ENCODE results near the gene KCNQ1.

The KCNQ1 gene

DNA sequence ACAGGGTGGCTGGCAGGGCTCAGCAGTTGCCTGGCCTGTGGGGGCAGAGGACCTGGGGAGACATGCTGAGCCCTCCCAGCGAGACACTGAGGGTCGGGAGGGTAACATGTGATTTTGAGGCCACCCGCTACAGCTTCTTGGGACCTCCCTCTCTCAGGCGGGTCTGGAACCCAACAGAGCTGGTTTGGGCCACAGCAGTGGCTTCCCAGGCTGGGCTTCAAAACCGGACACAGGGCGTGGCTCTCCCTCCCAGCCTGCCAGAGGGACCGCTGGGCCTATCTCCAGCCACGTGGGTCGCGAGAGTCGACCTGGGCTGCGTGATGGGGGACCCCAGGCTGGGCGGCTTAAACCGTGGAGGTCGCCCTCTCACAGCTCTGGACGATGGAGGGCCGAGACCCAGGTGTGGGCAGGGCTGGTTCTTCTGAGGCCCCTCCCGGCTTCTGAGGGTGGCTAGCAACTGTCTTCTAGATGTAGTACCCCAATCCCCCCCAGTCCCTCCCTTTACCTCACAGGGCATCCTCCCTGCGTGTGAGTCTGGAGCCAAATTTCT is 91.7 kb downstream of the KCNQ1 start:
- H3K4me3 ChIP-seq (ENCODE audit: low read depth, low read length, poor library complexity, severe bottlenecking), result no peak overlapping the region
- no peaks in the 10 kb centered on the region for H3K4me1 ChIP-seq (ENCODE audit: insufficient read depth, low read length, severe bottlenecking)
- no peak for TF ChIP-seq EZH2 (IDR thresholded peaks at IDR 0.05; ENCODE audit: borderline replicate concordance, low read length)
- TF ChIP-seq, protein P1, sequence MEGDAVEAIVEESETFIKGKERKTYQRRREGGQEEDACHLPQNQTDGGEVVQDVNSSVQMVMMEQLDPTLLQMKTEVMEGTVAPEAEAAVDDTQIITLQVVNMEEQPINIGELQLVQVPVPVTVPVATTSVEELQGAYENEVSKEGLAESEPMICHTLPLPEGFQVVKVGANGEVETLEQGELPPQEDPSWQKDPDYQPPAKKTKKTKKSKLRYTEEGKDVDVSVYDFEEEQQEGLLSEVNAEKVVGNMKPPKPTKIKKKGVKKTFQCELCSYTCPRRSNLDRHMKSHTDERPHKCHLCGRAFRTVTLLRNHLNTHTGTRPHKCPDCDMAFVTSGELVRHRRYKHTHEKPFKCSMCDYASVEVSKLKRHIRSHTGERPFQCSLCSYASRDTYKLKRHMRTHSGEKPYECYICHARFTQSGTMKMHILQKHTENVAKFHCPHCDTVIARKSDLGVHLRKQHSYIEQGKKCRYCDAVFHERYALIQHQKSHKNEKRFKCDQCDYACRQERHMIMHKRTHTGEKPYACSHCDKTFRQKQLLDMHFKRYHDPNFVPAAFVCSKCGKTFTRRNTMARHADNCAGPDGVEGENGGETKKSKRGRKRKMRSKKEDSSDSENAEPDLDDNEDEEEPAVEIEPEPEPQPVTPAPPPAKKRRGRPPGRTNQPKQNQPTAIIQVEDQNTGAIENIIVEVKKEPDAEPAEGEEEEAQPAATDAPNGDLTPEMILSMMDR (IDR thresholded peaks at IDR 0.05; ENCODE audit: low read length), result no peak
- H3K27me3 ChIP-seq (ENCODE audit: insufficient read depth, low read length), result peaks cover 9% of the 10 kb centered on the region; the same call in 1 of the 2 replicates
- H3K9me2 ChIP-seq (ENCODE audit: low read depth, low read length), result no peaks in the 10 kb centered on the region
- no peak overlapping the region for H3K27ac ChIP-seq (ENCODE audit: low read depth, low read length, poor library complexity, severe bottlenecking)
- no peak overlapping the region for H3K9ac ChIP-seq (ENCODE audit: low read length)
- H2AFZ ChIP-seq (ENCODE audit: low read length), result no peak overlapping the region
- H3F3A ChIP-seq (ENCODE audit: insufficient read depth, low read length), result no peaks in the 10 kb centered on the region
- H3K9me3 ChIP-seq (ENCODE audit: low read length), result no peaks in the 10 kb centered on the region
- no peaks in the 10 kb centered on the region for H4K20me1 ChIP-seq (ENCODE audit: insufficient read depth, low read length)
- no peak overlapping the region for H3K4me2 ChIP-seq (ENCODE audit: low read length)
- no peaks in the 10 kb centered on the region for H3K36me3 ChIP-seq (ENCODE audit: insufficient read depth, low read length)
- H3K79me2 ChIP-seq (ENCODE audit: insufficient read depth, low read length), result no peaks in the 10 kb centered on the region

DNA sequence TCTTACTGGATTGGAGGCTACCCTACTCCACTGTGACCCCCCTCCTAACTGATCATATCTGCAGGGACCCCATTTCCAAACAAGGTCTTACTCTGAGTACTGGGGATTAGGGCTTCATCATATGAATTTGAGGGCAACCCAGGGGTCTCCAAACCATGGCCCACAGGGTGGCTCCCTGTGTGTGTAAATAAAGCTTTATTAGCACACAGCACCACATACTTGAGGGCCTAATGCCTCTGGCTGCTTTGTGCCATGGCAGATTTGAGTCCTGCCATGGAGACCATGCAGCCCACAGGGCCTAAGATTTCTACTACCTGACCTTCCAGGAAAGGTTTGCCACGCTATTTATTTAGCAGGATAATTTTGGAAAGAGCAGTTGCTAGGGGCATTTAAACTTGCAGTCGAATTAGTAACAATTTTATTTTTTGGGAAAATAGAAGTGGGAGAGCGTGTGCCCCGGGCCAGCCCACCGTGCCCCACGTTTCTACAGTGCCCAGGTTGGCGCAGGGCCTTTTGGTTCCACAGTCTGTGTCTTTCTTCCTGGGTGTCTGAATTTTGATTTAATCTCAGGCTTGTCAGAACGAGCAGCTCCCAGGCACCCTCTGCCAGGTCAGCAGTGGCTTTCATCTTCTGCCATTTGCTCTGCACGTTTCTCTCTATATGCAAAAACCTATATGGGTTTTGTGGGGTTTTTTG is 92.3 kb downstream of the KCNQ1 start:
- Histone ChIP-seq H3K4me1 (ENCODE audit: insufficient read depth, low read length, severe bottlenecking) (no peaks in the 10 kb centered on the region), H3K4me3 (ENCODE audit: low read depth, low read length, poor library complexity, severe bottlenecking) (no peak overlapping the region), H3K9me3 (ENCODE audit: low read length) (no peaks in the 10 kb centered on the region), H4K20me1 (ENCODE audit: insufficient read depth, low read length) (no peaks in the 10 kb centered on the region), H3K27ac (ENCODE audit: low read depth, low read length, poor library complexity, severe bottlenecking) (no peak overlapping the region), H3F3A (ENCODE audit: insufficient read depth, low read length) (no peaks in the 10 kb centered on the region), H3K4me2 (ENCODE audit: low read length) (no peak overlapping the region), H3K79me2 (ENCODE audit: insufficient read depth, low read length) (no peaks in the 10 kb centered on the region), H3K9me2 (ENCODE audit: low read depth, low read length) (no peaks in the 10 kb centered on the region), H3K27me3 (ENCODE audit: insufficient read depth, low read length) (peaks cover 9% of the 10 kb centered on the region; the same call in 1 of the 2 replicates), H3K9ac (ENCODE audit: low read length) (no peak overlapping the region), H2AFZ (ENCODE audit: low read length) (no peak overlapping the region), H3K36me3 (ENCODE audit: insufficient read depth, low read length) (no peaks in the 10 kb centered on the region)
- TF ChIP-seq EZH2 (IDR thresholded peaks at IDR 0.05; ENCODE audit: borderline replicate concordance, low read length), result no peak
- TF ChIP-seq, protein P1 (IDR thresholded peaks at IDR 0.05; ENCODE audit: low read length), result no peak

- no peak overlapping the region for H2AFZ ChIP-seq (ENCODE audit: low read length)
- no peak overlapping the region for H3K27ac ChIP-seq (ENCODE audit: low read depth, low read length, poor library complexity, severe bottlenecking)
- H3K9me2 ChIP-seq (ENCODE audit: low read depth, low read length), result no peaks in the 10 kb centered on the region
- TF ChIP-seq, protein P1 (IDR thresholded peaks at IDR 0.05; ENCODE audit: low read length), result no peak
- TF ChIP-seq EZH2 (IDR thresholded peaks at IDR 0.05; ENCODE audit: borderline replicate concordance, low read length), result no peak
- no peak overlapping the region for H3K9ac ChIP-seq (ENCODE audit: low read length)
- H3K4me1 ChIP-seq (ENCODE audit: insufficient read depth, low read length, severe bottlenecking), result no peaks in the 10 kb centered on the region
- H4K20me1 ChIP-seq (ENCODE audit: insufficient read depth, low read length), result no peaks in the 10 kb centered on the region
- H3F3A ChIP-seq (ENCODE audit: insufficient read depth, low read length), result no peaks in the 10 kb centered on the region
- H3K79me2 ChIP-seq (ENCODE audit: insufficient read depth, low read length), result no peaks in the 10 kb centered on the region
- H3K36me3 ChIP-seq (ENCODE audit: insufficient read depth, low read length), result no peaks in the 10 kb centered on the region
- H3K9me3 ChIP-seq (ENCODE audit: low read length), result no peaks in the 10 kb centered on the region
- H3K4me3 ChIP-seq (ENCODE audit: low read depth, low read length, poor library complexity, severe bottlenecking), result no peak overlapping the region
- H3K4me2 ChIP-seq (ENCODE audit: low read length), result no peak overlapping the region
- H3K27me3 ChIP-seq (ENCODE audit: insufficient read depth, low read length), result peaks cover 9% of the 10 kb centered on the region; the same call in 1 of the 2 replicates
Observed at GRCh38 chr11:2537896-2538724, 93.3 kb downstream of the KCNQ1 start.
